Measurements from ENCODE around the gene CCDC9B. TPM values are rescaled to one million over a fixed set of nuclear protein-coding genes. Genes with fewer than 3 reads are reported as not detected.

Gene CCDC9B
- total and polyA plus RNA-seq, 2 donors (not counting 1 experiment from before 2014, with no cell fraction given): 2.0 to 38.0 TPM

- TF ChIP-seq EZH2 (IDR thresholded peaks at IDR 0.05; ENCODE audit: low read length, missing control alignments): no peak
- TF ChIP-seq CTCF (conservative IDR thresholded peaks at IDR 0.05 in 1 of 2, IDR thresholded peaks at IDR 0.05 in 1 of 2; ENCODE audit: low read depth in 1 of 2, low read length in 2 of 2): no peak
- H3K4me1 ChIP-seq (ENCODE audit: control insufficient read depth, extremely low read depth, insufficient read depth, low read length): no peaks in the 10 kb centered on the region
Observed at GRCh38 chr15:40305281-40305680, 35.5 kb downstream of the CCDC9B start.

GRCh38 chr15:40303576-40303975 is 37.2 kb downstream of the CCDC9B start:
- Histone ChIP-seq H3K9ac (ENCODE audit: insufficient read depth, low read length) (no peak overlapping the region), H3K36me3 (ENCODE audit: control insufficient read depth, insufficient read depth, low read length) (no peaks in the 10 kb centered on the region), H4K20me1 (ENCODE audit: control insufficient read depth, extremely low read depth, insufficient read depth, low read length) (no peaks in the 10 kb centered on the region), H3K27me3 (ENCODE audit: control insufficient read depth, insufficient read depth, low read length) (peaks cover 20% of the 10 kb centered on the region), H3K27ac (ENCODE audit: insufficient read depth, low read length) (no peak overlapping the region), H3K4me2 (ENCODE audit: extremely low read depth, insufficient read depth, low read length) (no peak overlapping the region), H3K4me1 (ENCODE audit: control insufficient read depth, extremely low read depth, insufficient read depth, low read length) (no peaks in the 10 kb centered on the region), H3K79me2 (ENCODE audit: control insufficient read depth, insufficient read depth, low read length) (no peaks in the 10 kb centered on the region), H2AFZ (ENCODE audit: low read length) (no peak overlapping the region), H3K9me3 (ENCODE audit: control insufficient read depth, insufficient read depth, low read depth, low read length) (no peaks in the 10 kb centered on the region), H3K4me3 (replicated peaks in 1 of 4; ENCODE audit: control extremely low read depth in 1 of 4, insufficient read depth in 1 of 4, low read depth in 3 of 4, low read length in 4 of 4) (no peak overlapping the region)
- TF ChIP-seq CTCF (conservative IDR thresholded peaks at IDR 0.05 in 1 of 2, IDR thresholded peaks at IDR 0.05 in 1 of 2; ENCODE audit: low read depth in 1 of 2, low read length in 2 of 2): no peak
- no peak for TF ChIP-seq EZH2 (IDR thresholded peaks at IDR 0.05; ENCODE audit: low read length, missing control alignments)
- no peak for DNase-seq (ENCODE audit: low read depth in 2 of 2)

More at GRCh38 chr15:40305281-40305680, 35.5 kb downstream of the CCDC9B start:
- H3K4me2 ChIP-seq (ENCODE audit: extremely low read depth, insufficient read depth, low read length): no peak overlapping the region
- H3K36me3 ChIP-seq (ENCODE audit: control insufficient read depth, insufficient read depth, low read length): no peaks in the 10 kb centered on the region
- no peak overlapping the region for H3K27ac ChIP-seq (ENCODE audit: insufficient read depth, low read length)
- no peaks in the 10 kb centered on the region for H3K79me2 ChIP-seq (ENCODE audit: control insufficient read depth, insufficient read depth, low read length)
- peaks cover 21% of the 10 kb centered on the region for H3K27me3 ChIP-seq (ENCODE audit: control insufficient read depth, insufficient read depth, low read length)
- no peaks in the 10 kb centered on the region for H3K9me3 ChIP-seq (ENCODE audit: control insufficient read depth, insufficient read depth, low read depth, low read length)
- DNase-seq (ENCODE audit: low read depth in 2 of 2): no peak
- H4K20me1 ChIP-seq (ENCODE audit: control insufficient read depth, extremely low read depth, insufficient read depth, low read length): no peaks in the 10 kb centered on the region
- no peak overlapping the region for H2AFZ ChIP-seq (ENCODE audit: low read length)
- H3K9ac ChIP-seq (ENCODE audit: insufficient read depth, low read length): no peak overlapping the region
- no peak overlapping the region for H3K4me3 ChIP-seq (replicated peaks in 1 of 4; ENCODE audit: control extremely low read depth in 1 of 4, insufficient read depth in 1 of 4, low read depth in 3 of 4, low read length in 4 of 4)

GRCh38 chr15:40302981-40303380 is 37.8 kb downstream of the CCDC9B start:
- no peak overlapping the region for H3K4me2 ChIP-seq (ENCODE audit: extremely low read depth, insufficient read depth, low read length)
- no peak overlapping the region for H2AFZ ChIP-seq (ENCODE audit: low read length)
- H3K27ac ChIP-seq (ENCODE audit: insufficient read depth, low read length): no peak overlapping the region
- no peak overlapping the region for H3K9ac ChIP-seq (ENCODE audit: insufficient read depth, low read length)
- H3K36me3 ChIP-seq (ENCODE audit: control insufficient read depth, insufficient read depth, low read length): no peaks in the 10 kb centered on the region
- DNase-seq (ENCODE audit: low read depth in 2 of 2): no peak
- H3K79me2 ChIP-seq (ENCODE audit: control insufficient read depth, insufficient read depth, low read length): no peaks in the 10 kb centered on the region
- TF ChIP-seq CTCF (conservative IDR thresholded peaks at IDR 0.05 in 1 of 2, IDR thresholded peaks at IDR 0.05 in 1 of 2; ENCODE audit: low read depth in 1 of 2, low read length in 2 of 2) (no peak), EZH2 (IDR thresholded peaks at IDR 0.05; ENCODE audit: low read length, missing control alignments) (no peak)
- no peaks in the 10 kb centered on the region for H3K9me3 ChIP-seq (ENCODE audit: control insufficient read depth, insufficient read depth, low read depth, low read length)
- no peaks in the 10 kb centered on the region for H4K20me1 ChIP-seq (ENCODE audit: control insufficient read depth, extremely low read depth, insufficient read depth, low read length)
- no peaks in the 10 kb centered on the region for H3K4me1 ChIP-seq (ENCODE audit: control insufficient read depth, extremely low read depth, insufficient read depth, low read length)
- H3K4me3 ChIP-seq (replicated peaks in 1 of 4; ENCODE audit: control extremely low read depth in 1 of 4, insufficient read depth in 1 of 4, low read depth in 3 of 4, low read length in 4 of 4): no peak overlapping the region
- peaks cover 21% of the 10 kb centered on the region for H3K27me3 ChIP-seq (ENCODE audit: control insufficient read depth, insufficient read depth, low read length)
